AG10803 (cell line): ENCODE measurements around the gene FAM237B.
"Not testable (repeated sequence)": the region's sequence is repeated elsewhere in the genome, so short reads cannot be mapped to it uniquely, and the experiment has no call there.

Experiments
- DNase-seq: peaks from one replicate; pipeline ENCODE4 v3.0.0; 2010; ENCODE audit warnings: low read depth
- H3K4me3 ChIP-seq: 2 replicates; pipeline ENCODE4 v1.5.1; 2011; ENCODE audit warnings: mild to moderate bottlenecking, low read length, control low read depth
- TF ChIP-seq, protein P1 (sequence below): conservative IDR thresholded peaks from 2 replicates; pipeline ENCODE4 v1.5.1; 2011; ENCODE audit warnings: mild to moderate bottlenecking, low read length, control low read depth, inconsistent platforms

FAM237B gene

DNA sequence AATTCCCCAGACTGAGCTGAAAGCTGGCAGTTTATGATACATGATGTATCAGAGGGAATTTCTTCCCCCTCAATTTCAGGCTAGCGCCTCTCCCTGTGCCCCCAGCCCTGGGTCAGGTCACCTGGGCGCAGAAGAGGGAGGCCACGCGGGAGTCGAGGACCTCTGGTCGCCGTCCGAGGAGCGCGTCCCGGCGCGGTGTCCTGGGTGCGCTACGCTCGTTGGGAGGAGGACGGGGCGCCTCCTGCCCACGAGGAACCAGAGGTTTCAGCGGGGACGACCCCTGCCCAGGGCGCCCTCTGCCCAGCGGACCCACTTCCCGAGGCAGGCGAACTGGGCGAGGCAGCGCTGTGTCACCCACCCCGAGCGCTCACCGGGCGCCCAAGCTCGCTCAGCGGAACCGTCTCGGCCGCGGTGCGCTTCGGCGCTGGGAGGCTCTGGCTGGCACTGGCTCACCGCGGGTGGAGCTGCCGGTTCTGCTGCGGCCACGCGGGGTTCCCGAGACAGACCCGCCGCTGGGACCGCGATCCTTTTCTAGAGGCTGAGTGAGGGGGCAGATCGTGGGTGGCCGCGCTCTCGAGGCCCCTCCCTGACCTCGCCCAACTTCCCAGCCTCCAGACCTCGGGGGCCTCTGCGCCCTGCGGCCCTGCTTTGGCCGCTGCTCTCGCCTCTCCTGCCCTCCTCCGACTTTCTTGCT lies at the start of gene FAM237B:
FAM237B (minus strand) TSS at position 504 of the 694 bp plus-strand sequence. CDS start 1,556 bp downstream, outside the sequence.
- TF ChIP-seq, protein P1, sequence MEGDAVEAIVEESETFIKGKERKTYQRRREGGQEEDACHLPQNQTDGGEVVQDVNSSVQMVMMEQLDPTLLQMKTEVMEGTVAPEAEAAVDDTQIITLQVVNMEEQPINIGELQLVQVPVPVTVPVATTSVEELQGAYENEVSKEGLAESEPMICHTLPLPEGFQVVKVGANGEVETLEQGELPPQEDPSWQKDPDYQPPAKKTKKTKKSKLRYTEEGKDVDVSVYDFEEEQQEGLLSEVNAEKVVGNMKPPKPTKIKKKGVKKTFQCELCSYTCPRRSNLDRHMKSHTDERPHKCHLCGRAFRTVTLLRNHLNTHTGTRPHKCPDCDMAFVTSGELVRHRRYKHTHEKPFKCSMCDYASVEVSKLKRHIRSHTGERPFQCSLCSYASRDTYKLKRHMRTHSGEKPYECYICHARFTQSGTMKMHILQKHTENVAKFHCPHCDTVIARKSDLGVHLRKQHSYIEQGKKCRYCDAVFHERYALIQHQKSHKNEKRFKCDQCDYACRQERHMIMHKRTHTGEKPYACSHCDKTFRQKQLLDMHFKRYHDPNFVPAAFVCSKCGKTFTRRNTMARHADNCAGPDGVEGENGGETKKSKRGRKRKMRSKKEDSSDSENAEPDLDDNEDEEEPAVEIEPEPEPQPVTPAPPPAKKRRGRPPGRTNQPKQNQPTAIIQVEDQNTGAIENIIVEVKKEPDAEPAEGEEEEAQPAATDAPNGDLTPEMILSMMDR: no peak
- peak within 1 kb of the TSS; percentile 41 for H3K4me3 ChIP-seq

DNA sequence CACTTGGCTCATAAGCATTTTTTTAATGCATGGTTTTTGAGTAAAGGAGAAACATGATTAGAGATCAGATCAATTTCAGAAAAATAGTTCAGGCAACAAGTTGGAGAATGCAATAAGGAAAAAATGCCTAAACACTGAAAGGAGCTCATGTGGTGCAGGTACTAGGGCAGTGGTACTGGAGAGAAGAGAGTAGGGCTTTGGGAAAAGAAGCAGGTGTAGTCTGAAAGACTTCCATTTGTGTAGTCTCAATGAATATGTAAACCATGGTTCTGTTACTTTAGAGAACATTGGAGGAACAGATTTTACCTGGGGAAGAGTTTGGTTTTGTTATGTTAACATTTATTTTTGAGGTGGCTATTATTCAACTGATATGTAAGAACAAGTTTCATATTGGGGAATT lies 30.9 kb upstream of the FAM237B start:
- TF ChIP-seq, protein P1: no peak
- H3K4me3 ChIP-seq: no peak overlapping the region
- DNase-seq: no peak

More for the DNA sequence above, at the start of gene FAM237B:
- DNase-seq: peak; percentile 16

DNA sequence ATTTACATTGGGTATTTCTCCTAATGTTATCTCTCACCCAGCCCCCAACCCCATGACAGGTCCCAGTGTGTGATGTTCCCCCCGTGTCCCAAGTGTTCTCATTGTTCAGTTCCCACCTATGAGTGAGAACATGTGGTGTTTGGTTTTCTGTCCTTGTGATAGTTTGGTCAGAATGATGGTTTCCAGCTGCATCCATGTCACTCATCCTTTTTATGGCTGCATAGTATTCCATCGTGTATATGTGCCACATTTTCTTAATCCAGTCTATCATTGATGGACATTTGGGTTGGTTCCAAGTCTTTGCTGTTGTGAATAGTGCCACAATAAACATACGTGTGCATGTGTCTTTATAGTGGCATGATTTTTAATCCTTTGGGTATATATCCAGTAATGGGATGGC lies 28.9 kb upstream of the FAM237B start:
- DNase-seq: not testable (repeated sequence)

DNA sequence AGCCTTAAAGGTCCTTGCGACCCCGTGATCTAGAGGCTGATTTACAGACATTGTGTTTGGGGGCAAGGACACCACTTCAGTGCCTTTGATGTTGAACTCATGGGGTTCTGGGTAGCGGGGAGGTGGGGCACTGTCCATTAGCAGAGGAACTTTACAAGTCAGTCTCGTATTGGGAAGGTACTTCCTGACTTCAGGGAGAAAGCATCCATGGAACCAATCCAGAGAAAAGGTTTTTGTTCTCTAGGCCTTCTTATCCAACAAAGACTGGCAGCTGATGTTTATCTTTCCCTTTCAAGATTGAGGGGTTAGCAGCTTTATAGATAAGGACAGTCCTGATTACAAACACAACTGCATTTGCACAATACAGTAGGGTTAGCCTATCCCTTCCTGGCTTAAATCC lies 28.2 kb upstream of the FAM237B start:
- no peak overlapping the region for H3K4me3 ChIP-seq
- TF ChIP-seq, protein P1: no peak
- no peak for DNase-seq

More for the DNA sequence above, 28.9 kb upstream of the FAM237B start:
- not testable (repeated sequence) for H3K4me3 ChIP-seq

DNA sequence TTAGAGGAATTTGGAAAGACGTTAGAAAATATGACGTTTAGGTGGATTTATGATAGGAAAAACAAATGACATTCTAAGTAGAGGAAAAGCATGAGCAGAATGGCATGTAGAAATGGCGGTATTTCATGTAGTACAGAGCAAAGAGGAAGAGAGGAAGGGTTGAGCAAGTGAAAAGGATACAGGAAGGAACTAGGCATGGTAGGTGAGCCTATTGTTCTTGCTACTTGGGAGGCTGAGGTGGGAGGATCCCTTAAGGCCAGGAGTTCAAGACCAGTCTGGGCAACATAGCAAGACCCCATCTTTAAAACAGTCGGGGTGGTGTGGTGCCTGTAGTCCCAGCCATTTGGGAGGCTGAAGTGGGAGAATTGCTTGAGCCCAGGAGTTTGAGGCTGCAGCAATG lies 26.7 kb upstream of the FAM237B start:
- H3K4me3 ChIP-seq: no peak overlapping the region; the same call in 1 of the 2 replicates
- TF ChIP-seq, protein P1: no peak
- DNase-seq: no peak

DNA sequence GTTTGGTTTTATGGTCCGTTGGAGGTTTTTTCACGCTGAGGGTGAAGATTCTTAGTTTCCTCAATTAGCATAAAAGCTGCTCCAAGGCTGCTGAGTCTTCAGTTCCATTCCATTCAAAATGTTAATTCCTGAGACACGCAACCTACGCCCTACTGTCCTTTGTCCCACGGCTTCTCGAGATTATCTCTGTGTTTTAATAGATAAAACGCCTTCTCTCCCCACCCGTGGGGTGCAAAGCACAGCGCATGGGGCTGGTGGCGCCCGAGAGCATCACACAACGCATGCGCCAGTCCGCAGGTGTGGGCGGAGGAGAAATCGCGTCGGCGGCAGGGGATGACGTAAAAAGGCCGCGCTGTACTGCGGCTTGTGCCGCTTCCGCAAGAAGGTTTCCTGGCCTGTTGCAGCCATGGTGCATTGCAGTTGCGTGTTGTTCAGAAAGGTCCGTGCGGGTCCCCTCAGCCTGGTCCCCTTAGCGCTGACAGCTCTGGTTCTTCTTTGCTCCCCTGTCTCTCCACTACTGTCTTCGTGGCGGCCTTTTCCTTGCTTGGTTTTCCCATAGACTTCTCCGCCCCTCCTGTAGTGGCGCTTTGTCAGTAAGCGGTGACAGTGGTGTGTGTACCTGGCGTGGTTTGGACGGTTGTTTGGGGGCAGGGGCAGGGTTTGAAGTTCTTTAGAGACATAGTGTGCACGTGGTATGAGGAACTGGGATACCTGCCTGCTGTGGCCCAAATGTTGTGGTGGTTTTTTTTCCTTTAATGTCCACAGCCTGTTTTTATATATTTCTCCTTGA lies 25.4 kb upstream of the FAM237B start, which contains the start of gene GTPBP10:
GTPBP10 (plus strand) TSS at position 381 of the 790 bp plus-strand sequence; CDS start at position 407, 26 bp downstream.
- TF ChIP-seq, protein P1: peak; percentile 71
- peak within 1 kb of the TSS; percentile 89 for H3K4me3 ChIP-seq
- DNase-seq: peak; percentile 95

DNA sequence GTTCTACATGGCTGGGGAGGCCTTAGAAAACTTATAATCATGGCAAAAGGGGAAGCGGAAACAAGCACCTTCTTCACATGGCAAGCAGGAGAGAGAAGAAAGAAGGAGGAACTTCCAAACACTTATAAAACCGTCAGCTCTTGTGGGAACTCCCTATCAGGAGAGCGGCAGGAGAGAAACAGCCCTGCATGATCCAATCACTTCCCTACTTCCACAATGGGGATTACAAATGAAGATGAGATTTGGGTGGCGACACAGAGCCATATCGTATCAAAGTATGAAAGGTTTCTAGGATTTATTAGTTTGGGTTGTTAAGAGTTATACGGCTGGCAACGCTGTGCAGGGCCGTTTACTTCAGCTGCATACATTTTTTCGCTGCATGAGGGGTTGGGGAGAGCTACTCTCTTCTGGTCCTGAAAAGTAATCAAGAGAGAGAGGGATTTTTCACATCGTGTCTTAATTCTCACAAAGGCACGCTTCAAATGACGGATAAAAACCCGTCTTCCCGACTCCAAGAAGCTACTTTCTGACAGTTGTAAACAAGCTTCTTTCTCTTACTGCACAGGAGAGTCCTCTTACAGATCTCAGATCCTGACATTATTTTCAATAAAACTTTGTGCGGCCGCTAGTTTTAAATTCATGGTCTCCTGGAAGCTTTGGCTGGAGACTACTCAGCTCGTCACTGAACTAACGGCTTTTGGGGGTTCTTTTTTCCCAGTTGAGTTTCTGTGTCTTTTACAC lies 24.7 kb upstream of the FAM237B start:
- peak overlapping the region; percentile 89 for H3K4me3 ChIP-seq
- TF ChIP-seq, protein P1: no peak
- DNase-seq: peak; percentile 48
